ENCODE measurements around the gene MTF1.

DNA sequence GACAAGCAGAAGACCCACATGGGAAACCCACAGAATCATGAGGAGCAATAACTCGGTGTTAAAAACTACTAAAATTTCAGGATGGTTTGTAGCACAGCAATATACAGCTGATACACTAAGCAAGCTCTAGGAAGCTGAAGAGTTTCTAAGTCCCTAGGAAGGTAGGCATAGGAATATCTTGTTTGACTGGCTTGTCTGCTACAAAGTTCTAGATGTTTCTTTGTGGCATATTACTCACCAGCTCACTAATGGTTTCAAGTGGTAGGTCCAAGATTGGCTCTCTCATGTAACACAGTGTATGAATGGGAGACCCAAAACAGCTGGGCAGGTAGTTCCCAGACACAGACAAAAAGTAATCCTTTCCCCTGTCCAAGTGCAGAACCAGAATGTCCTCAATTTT, 13.3 kb upstream of the MTF1 start:
- TF ChIP-seq, protein P1, sequence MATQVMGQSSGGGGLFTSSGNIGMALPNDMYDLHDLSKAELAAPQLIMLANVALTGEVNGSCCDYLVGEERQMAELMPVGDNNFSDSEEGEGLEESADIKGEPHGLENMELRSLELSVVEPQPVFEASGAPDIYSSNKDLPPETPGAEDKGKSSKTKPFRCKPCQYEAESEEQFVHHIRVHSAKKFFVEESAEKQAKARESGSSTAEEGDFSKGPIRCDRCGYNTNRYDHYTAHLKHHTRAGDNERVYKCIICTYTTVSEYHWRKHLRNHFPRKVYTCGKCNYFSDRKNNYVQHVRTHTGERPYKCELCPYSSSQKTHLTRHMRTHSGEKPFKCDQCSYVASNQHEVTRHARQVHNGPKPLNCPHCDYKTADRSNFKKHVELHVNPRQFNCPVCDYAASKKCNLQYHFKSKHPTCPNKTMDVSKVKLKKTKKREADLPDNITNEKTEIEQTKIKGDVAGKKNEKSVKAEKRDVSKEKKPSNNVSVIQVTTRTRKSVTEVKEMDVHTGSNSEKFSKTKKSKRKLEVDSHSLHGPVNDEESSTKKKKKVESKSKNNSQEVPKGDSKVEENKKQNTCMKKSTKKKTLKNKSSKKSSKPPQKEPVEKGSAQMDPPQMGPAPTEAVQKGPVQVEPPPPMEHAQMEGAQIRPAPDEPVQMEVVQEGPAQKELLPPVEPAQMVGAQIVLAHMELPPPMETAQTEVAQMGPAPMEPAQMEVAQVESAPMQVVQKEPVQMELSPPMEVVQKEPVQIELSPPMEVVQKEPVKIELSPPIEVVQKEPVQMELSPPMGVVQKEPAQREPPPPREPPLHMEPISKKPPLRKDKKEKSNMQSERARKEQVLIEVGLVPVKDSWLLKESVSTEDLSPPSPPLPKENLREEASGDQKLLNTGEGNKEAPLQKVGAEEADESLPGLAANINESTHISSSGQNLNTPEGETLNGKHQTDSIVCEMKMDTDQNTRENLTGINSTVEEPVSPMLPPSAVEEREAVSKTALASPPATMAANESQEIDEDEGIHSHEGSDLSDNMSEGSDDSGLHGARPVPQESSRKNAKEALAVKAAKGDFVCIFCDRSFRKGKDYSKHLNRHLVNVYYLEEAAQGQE (IDR thresholded peaks at IDR 0.05; ENCODE audit: low read depth) = no peak
- TF ChIP-seq CREB1 (IDR thresholded peaks at IDR 0.05; ENCODE audit: low read depth) = no peak
- TF ChIP-seq RAD21 (IDR thresholded peaks at IDR 0.05; ENCODE audit: low read depth) = no peak
- no peak for TF ChIP-seq FOXM1 (IDR thresholded peaks at IDR 0.05; ENCODE audit: borderline replicate concordance, low read depth)
- no peak for TF ChIP-seq MAX (IDR thresholded peaks at IDR 0.05)
- TF ChIP-seq YY1 (IDR thresholded peaks at IDR 0.05; ENCODE audit: low read depth) = no peak
- TF ChIP-seq TEAD4 (IDR thresholded peaks at IDR 0.05) = no peak
- no peak for TF ChIP-seq TAF1 (IDR thresholded peaks at IDR 0.05; ENCODE audit: low read depth)
- TF ChIP-seq EP300 (IDR thresholded peaks at IDR 0.05; ENCODE audit: borderline replicate concordance) = no peak
- TF ChIP-seq CEBPB (IDR thresholded peaks at IDR 0.05) = no peak
- TF ChIP-seq NFIC (IDR thresholded peaks at IDR 0.05) = no peak
- no peak for TF ChIP-seq TCF12 (IDR thresholded peaks at IDR 0.05; ENCODE audit: low read depth)
- no peak for TF ChIP-seq USF1 (IDR thresholded peaks at IDR 0.05)
